ENCODE data around the gene ABI3BP. TPM values are rescaled to one million over a fixed set of nuclear protein-coding genes. Genes with fewer than 3 reads are reported as not detected.

ABI3BP gene
- total RNA-seq, 2 experiments from 2014 or later: not detected

- Mint-ChIP-seq H3K4me1 (ENCODE audit: low read depth) (peaks cover 13% of the 10 kb centered on the region), H3K9me3 (no peaks in the 10 kb centered on the region), H3K27me3 (no peaks in the 10 kb centered on the region), H3K4me3 (no peak overlapping the region), H3K36me3 (ENCODE audit: low read depth) (no peaks in the 10 kb centered on the region), H3K27ac (no peak overlapping the region)
- DNase-seq: peak in 2 of 14 experiments; percentile 1 to 4
- CTCF ChIA-PET: no interaction called here
- no peak overlapping the region for H3K27ac ChIP-seq (ENCODE audit: low read depth in 1 of 2, low read length in 2 of 2)
- no peak for TF ChIP-seq CTCF (IDR thresholded peaks at IDR 0.05)
- H3K9me3 ChIP-seq (ENCODE audit: control insufficient read depth in 1 of 2, insufficient read depth in 1 of 2, low read length in 2 of 2): no peaks in the 10 kb centered on the region
- intact Hi-C loops (cut with DNase I, micrococcal nuclease): no loop called here
- H3K4me1 ChIP-seq (ENCODE audit: insufficient read depth, low read length): no peaks in the 10 kb centered on the region
- POLR2A ChIA-PET: interaction anchor here (0.6 kb wide), 1 partner anchor 10 kb away, joined by 4 read pairs; no protein-coding TSS in a partner anchor
- ATAC-seq (ENCODE audit: poor library complexity): peak; percentile 43
- no peak overlapping the region for H3K4me3 ChIP-seq (ENCODE audit: low read length)
- no peaks in the 10 kb centered on the region for H3K27me3 ChIP-seq (ENCODE audit: control insufficient read depth in 1 of 2, insufficient read depth in 2 of 2, low read length in 2 of 2)
- H3K36me3 ChIP-seq (ENCODE audit: insufficient read depth, low read length): no peaks in the 10 kb centered on the region
Observed at GRCh38 chr3:100852840-100853239, 140.4 kb downstream of the ABI3BP start.

- CTCF ChIA-PET: no interaction called here
Observed at GRCh38 chr3:100850701-100851100, 142.5 kb downstream of the ABI3BP start.

GRCh38 chr3:100850156-100850555, 143.1 kb downstream of the ABI3BP start:
- Histone ChIP-seq H3K27ac (ENCODE audit: low read depth in 1 of 2, low read length in 2 of 2) (no peak overlapping the region), H3K36me3 (ENCODE audit: insufficient read depth, low read length) (no peaks in the 10 kb centered on the region), H3K4me3 (ENCODE audit: low read length) (no peak overlapping the region), H3K9me3 (ENCODE audit: control insufficient read depth in 1 of 2, insufficient read depth in 1 of 2, low read length in 2 of 2) (no peaks in the 10 kb centered on the region), H3K4me1 (ENCODE audit: insufficient read depth, low read length) (no peaks in the 10 kb centered on the region), H3K27me3 (ENCODE audit: control insufficient read depth in 1 of 2, insufficient read depth in 2 of 2, low read length in 2 of 2) (no peaks in the 10 kb centered on the region)
- ATAC-seq (ENCODE audit: poor library complexity) (no peak), DNase-seq (no peak)
- intact Hi-C loops (cut with DNase I, micrococcal nuclease): no loop called here
- Mint-ChIP-seq H3K36me3 (ENCODE audit: low read depth) (no peaks in the 10 kb centered on the region), H3K27ac (no peak overlapping the region), H3K9me3 (no peaks in the 10 kb centered on the region), H3K27me3 (no peaks in the 10 kb centered on the region), H3K4me1 (ENCODE audit: low read depth) (peaks cover 13% of the 10 kb centered on the region), H3K4me3 (no peak overlapping the region)
- CTCF ChIA-PET: no interaction called here
- POLR2A ChIA-PET: no interaction called here
- no peak for TF ChIP-seq CTCF (IDR thresholded peaks at IDR 0.05)

More at GRCh38 chr3:100850701-100851100, 142.5 kb downstream of the ABI3BP start:
- no peaks in the 10 kb centered on the region for H3K27me3 Mint-ChIP-seq
- no peak overlapping the region for H3K27ac ChIP-seq (ENCODE audit: low read depth in 1 of 2, low read length in 2 of 2)
- H3K4me1 ChIP-seq (ENCODE audit: insufficient read depth, low read length): no peaks in the 10 kb centered on the region
- peaks cover 13% of the 10 kb centered on the region for H3K4me1 Mint-ChIP-seq (ENCODE audit: low read depth)
- no peaks in the 10 kb centered on the region for H3K36me3 Mint-ChIP-seq (ENCODE audit: low read depth)
- H3K27me3 ChIP-seq (ENCODE audit: control insufficient read depth in 1 of 2, insufficient read depth in 2 of 2, low read length in 2 of 2): no peaks in the 10 kb centered on the region
- H3K9me3 Mint-ChIP-seq: no peaks in the 10 kb centered on the region
- intact Hi-C loops (cut with DNase I, micrococcal nuclease): no loop called here
- no peak overlapping the region for H3K27ac Mint-ChIP-seq
- TF ChIP-seq CTCF (IDR thresholded peaks at IDR 0.05): no peak
- no peak overlapping the region for H3K4me3 ChIP-seq (ENCODE audit: low read length)
- ATAC-seq (ENCODE audit: poor library complexity) (no peak), DNase-seq (no peak)
- H3K9me3 ChIP-seq (ENCODE audit: control insufficient read depth in 1 of 2, insufficient read depth in 1 of 2, low read length in 2 of 2): no peaks in the 10 kb centered on the region
- no peaks in the 10 kb centered on the region for H3K36me3 ChIP-seq (ENCODE audit: insufficient read depth, low read length)
- H3K4me3 Mint-ChIP-seq: no peak overlapping the region
- POLR2A ChIA-PET: no interaction called here

Data from CD4-positive, alpha-beta T cell (primary cell).